HUDEP-2 (cell line): ENCODE measurements around the gene BBS5.
"Not testable (repeated sequence)": the region's sequence is repeated elsewhere in the genome, so short reads cannot be mapped to it uniquely, and the experiment has no call there.

ENCODE experiments used
- DNase-seq, 76 experiments: peaks; one replicate each; lab custom pipeline; 2025; ENCODE audit not compliant: unreplicated experiment in 76 of 76; lab: John Stamatoyannopoulos, UW

The BBS5 gene

GRCh38 chr2:169479257-169480078 is at the start of gene BBS5:
TSS of gene BBS5 (plus strand) at chr2:169479494. CDS start at chr2:169479554, 60 bp downstream.
- DNase-seq = peak in 63 of 76 experiments; percentile 2 to 74 (median 49)

DNA sequence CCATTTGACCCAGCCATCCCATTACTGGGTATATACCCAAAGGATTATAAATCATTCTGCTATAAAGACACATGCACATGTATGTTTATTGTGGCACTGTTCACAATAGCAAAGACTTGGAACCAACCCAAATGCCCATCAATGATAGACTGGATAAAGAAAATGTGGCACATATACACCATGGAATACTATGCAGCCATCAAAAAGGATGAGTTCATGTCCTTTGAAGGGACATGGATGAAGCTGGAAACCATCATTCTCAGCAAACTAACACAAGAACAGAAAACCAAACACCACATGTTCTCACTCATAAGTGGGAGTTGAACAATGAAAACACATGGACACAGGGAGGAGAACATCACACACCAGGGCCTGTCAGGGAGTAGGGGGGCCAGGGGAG is 47.5 kb upstream of the BBS5 start:
- DNase-seq = not testable (repeated sequence)

DNA sequence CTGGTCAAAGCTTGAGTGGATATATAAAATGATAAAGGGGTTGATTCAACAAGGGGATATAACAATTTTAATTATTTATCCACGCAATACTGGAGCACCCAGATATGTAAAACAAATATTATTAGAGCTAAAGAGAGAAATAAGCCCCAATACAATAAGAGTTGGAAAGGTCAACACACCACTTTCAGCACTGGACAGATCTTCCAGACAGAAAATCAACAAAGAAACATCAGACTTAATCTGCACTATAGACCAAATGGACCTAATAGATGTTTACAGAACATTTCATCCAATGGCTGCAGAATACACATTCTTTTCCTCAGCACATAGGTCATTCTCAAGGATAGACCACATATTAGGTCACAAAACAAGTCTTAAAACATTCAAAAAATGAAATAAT is 45.1 kb upstream of the BBS5 start:
- DNase-seq = not testable (repeated sequence)

GRCh38 chr2:169438466-169439072 is 40.7 kb upstream of the BBS5 start:
- no peak for DNase-seq

- DNase-seq = no peak
These were observed 39.4 kb upstream of the BBS5 start for GRCh38 chr2:169439900-169440299.

DNA sequence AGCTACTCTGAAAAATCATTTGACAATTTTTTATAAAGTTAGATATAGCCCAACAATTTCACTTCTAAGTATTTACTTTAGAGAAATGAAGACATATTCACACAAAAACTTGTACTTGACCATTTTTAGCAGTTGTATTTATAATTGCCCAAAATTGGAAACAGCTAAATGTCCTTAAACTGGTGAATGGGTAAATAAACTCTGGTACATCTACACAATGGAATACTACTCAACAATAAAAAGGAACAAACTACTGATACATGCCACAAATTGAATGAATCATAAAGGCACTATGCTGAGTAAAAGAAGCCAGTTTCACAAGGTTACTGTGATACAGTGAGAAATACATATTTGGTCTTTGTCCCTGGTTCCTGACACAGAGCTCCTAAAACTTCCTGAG is 32.8 kb upstream of the BBS5 start:
- DNase-seq = no peak

GRCh38 chr2:169448316-169448715 is 31.0 kb upstream of the BBS5 start:
- DNase-seq = no peak

GRCh38 chr2:169448865-169449264 is 30.4 kb upstream of the BBS5 start:
- DNase-seq = no peak

GRCh38 chr2:169452080-169452479 is 27.2 kb upstream of the BBS5 start:
- peak in 11 of 76 experiments; percentile 5 to 27 (median 13) for DNase-seq

- not testable (repeated sequence) for DNase-seq
These were observed 26.2 kb upstream of the BBS5 start for GRCh38 chr2:169453044-169453443.

DNA sequence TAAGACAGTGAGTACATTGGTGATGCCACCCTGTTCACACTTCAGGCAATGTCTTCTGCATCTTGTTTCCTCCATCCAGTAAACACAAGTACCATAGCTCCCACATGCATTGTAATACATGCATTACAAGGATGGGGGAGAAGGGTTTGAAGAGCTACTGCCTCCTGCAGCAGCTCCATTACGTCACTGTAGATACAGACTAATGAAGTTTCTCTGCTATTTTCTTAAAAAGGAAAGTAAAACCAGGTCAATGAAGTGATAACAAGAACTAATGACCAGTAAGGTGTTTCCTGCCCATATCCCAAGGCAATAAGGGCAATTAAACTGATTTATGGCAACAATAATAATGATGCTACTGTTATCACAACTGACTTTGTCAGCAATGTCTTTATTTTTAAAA is 18.2 kb upstream of the BBS5 start:
- DNase-seq = no peak

GRCh38 chr2:169462896-169463695 is 16.2 kb upstream of the BBS5 start:
- DNase-seq = no peak

- DNase-seq = no peak
These were observed 14.8 kb upstream of the BBS5 start for GRCh38 chr2:169464466-169464865.

DNA sequence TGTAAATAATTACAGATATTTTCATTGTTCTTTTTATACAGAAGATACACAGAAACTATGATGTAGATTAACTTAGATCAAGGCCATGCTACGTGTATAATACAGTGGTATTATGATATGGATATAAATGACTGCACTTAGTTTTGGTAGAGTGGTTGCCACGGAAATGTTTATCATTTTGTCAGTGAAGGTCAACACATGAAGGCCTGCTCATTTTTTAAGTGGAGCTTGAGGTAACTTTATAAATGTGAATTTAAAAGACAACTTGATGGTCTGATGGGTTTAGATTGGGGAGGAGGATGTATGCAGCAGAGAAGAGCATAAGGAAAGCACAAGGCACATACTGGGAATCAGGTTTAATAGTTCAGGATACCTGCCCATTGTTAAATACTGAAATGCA is 14.4 kb upstream of the BBS5 start:
- peak in 4 of 76 experiments; percentile 4 to 26 (median 18) for DNase-seq

- DNase-seq = no peak
These were observed 10.5 kb upstream of the BBS5 start for GRCh38 chr2:169468841-169469240.

GRCh38 chr2:169469952-169470572 is 9.2 kb upstream of the BBS5 start:
- no peak for DNase-seq

- DNase-seq = no peak
These were observed 7.0 kb upstream of the BBS5 start for GRCh38 chr2:169472249-169472648.

DNA sequence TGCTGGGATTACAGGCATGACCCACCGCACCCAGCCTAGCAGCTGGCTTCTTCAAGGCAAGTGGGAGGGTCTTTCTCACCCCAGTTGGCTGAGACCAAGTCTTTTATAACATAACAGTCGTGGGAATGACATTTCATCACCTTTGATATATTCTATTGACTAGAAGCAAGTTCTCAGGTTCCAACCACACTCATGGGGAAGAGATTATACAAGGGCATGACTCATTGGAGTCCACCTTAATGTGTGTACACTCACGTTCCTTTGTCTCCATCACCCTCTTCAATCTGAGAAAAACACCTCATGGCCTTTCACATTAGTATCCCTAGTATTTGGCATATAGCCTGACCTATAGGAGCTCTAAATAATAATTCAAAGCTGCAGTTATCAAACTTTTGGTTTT is 2.8 kb upstream of the BBS5 start:
- DNase-seq = no peak

GRCh38 chr2:169478339-169478738 is 955 bp upstream of the BBS5 start:
- no peak for DNase-seq

DNA sequence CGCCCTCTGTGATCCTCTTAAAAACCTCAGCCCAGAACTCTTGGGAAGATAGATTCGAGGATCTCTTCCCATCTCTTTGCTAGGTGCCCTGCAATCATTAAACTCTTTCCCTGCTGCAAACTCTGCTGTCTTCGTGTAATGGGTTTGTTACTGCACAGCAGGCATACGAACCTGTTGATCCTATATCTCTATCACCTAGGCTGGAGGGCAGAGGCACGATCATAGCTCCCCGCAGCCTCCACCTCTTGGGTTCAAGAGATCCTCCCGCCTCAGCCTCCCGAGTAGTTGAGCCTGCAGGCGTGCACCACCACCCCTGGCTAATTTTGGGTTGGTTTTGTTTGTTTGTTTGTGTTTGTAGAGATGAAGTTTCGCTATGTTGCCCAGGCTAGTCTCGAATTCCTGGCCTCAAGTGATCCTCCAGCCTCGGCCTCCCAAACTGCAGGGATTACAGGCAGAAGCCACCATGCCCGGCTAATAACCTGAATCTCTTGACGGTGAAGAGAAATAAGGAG is 493 bp upstream of the BBS5 start:
- DNase-seq = no peak

- no peak for DNase-seq
These were observed 778 bp downstream of the BBS5 start for GRCh38 chr2:169480079-169480465.
